Mesenchymal stem cell (in vitro differentiated cells and primary cell): Measurements from ENCODE around the gene RBFA.
"Not testable (repeated sequence)": the region's sequence is repeated elsewhere in the genome, so short reads cannot be mapped to it uniquely, and the experiment has no call there.

Source experiments
- DNase-seq: peaks from one replicate; pipeline ENCODE4 v3.0.0-alpha.2; 2013
- H2AFZ ChIP-seq: one replicate; pipeline ENCODE4 v1.6.1; 2013; ENCODE audit warnings: low read depth, mild to moderate bottlenecking, control low read depth, inconsistent platforms, low read length, moderate library complexity
- H2AK5ac ChIP-seq: 2 replicates; pipeline ENCODE4 v1.6.1; 2013; ENCODE audit warnings: low read length, moderate library complexity, mild to moderate bottlenecking, inconsistent platforms; ENCODE audit not compliant: severe bottlenecking
- H2BK120ac ChIP-seq: one replicate; pipeline ENCODE4 v1.6.1; 2013; ENCODE audit warnings: low read depth, mild to moderate bottlenecking, inconsistent platforms, low read length, moderate library complexity
- H2BK12ac ChIP-seq, 2 experiments: one replicate each; pipeline ENCODE4 v1.6.1; 2013; ENCODE audit warnings: inconsistent platforms in 2 of 2, low read length in 2 of 2, mild to moderate bottlenecking in 2 of 2, moderate library complexity in 2 of 2, control low read depth in 1 of 2
- H2BK15ac ChIP-seq: one replicate; pipeline ENCODE4 v1.6.1; 2013; ENCODE audit warnings: mild to moderate bottlenecking, low read depth, inconsistent platforms; ENCODE audit not compliant: poor library complexity, severe bottlenecking
- H2BK5ac ChIP-seq: 2 replicates; pipeline ENCODE4 v1.6.1; 2013; ENCODE audit warnings: low read depth, mild to moderate bottlenecking, low read length, control low read depth, inconsistent platforms; ENCODE audit not compliant: poor library complexity, severe bottlenecking
- H3K14ac ChIP-seq, 2 experiments: one replicate each; pipeline ENCODE4 v1.6.1; 2013; ENCODE audit warnings: inconsistent platforms in 2 of 2, low read length in 2 of 2, control low read depth in 1 of 2, mild to moderate bottlenecking in 1 of 2, moderate library complexity in 1 of 2
- H3K18ac ChIP-seq, 2 experiments: one replicate each; pipeline ENCODE4 v1.6.1; 2013; ENCODE audit warnings: inconsistent platforms in 2 of 2, low read length in 2 of 2, control low read depth in 1 of 2, low read depth in 1 of 2, mild to moderate bottlenecking in 1 of 2
- H3K23ac ChIP-seq, 2 experiments: one replicate each; pipeline ENCODE4 v1.6.1; 2013; ENCODE audit warnings: inconsistent platforms in 2 of 2, low read length in 2 of 2, mild to moderate bottlenecking in 2 of 2, moderate library complexity in 2 of 2, control low read depth in 1 of 2
- H3K27ac ChIP-seq: 2 replicates; pipeline ENCODE4 v1.5.1; 2013; ENCODE audit warnings: mild to moderate bottlenecking, moderate library complexity, low read length, control low read depth, inconsistent platforms; ENCODE audit not compliant: poor library complexity, severe bottlenecking
- H3K27me3 ChIP-seq, 2 experiments: 2 replicates each; pipeline versions ENCODE4 v1.6.1 to v1.7.0; 2013; ENCODE audit warnings: low read length in 2 of 2, mild to moderate bottlenecking in 2 of 2, moderate library complexity in 2 of 2, control low read depth in 1 of 2, inconsistent platforms in 1 of 2; ENCODE audit not compliant: control insufficient read depth in 1 of 2, insufficient read depth in 1 of 2
- H3K36me3 ChIP-seq, 2 experiments: 2 replicates each; pipeline versions ENCODE4 v1.6.1 to v1.7.0; 2013; ENCODE audit warnings: low read length in 2 of 2, control low read depth in 1 of 2, inconsistent platforms in 1 of 2, low read depth in 1 of 2, mild to moderate bottlenecking in 1 of 2; ENCODE audit not compliant: insufficient read depth in 2 of 2, control insufficient read depth in 1 of 2
- H3K4ac ChIP-seq, 2 experiments: one replicate each; pipeline ENCODE4 v1.6.1; 2013; ENCODE audit warnings: inconsistent platforms in 2 of 2, low read length in 2 of 2, mild to moderate bottlenecking in 2 of 2, moderate library complexity in 2 of 2, control low read depth in 1 of 2, low read depth in 1 of 2
- H3K4me1 ChIP-seq: 2 replicates; pipeline ENCODE4 v1.6.1; 2013; ENCODE audit warnings: low read depth, low read length, control low read depth; ENCODE audit not compliant: control insufficient read depth, insufficient read depth
- H3K4me2 ChIP-seq: 2 replicates; pipeline ENCODE4 v1.6.1; 2013; ENCODE audit warnings: low read length, mild to moderate bottlenecking, inconsistent platforms; ENCODE audit not compliant: poor library complexity, severe bottlenecking
- H3K4me3 ChIP-seq, 2 experiments: 2 replicates each; pipeline versions ENCODE4 v1.5.1 to v1.7.0; 2013; ENCODE audit warnings: low read length in 2 of 2, mild to moderate bottlenecking in 2 of 2, control low read depth in 1 of 2, low read depth in 1 of 2; ENCODE audit not compliant: insufficient read depth in 1 of 2
- H3K79me1 ChIP-seq: replicated peaks from 2 replicates; pipeline ENCODE4 v1.6.1; 2013; ENCODE audit warnings: mild to moderate bottlenecking, control low read depth, low read length, inconsistent platforms; ENCODE audit not compliant: poor library complexity, severe bottlenecking
- H3K9ac ChIP-seq: 2 replicates; pipeline ENCODE4 v1.7.0; 2013; ENCODE audit warnings: mild to moderate bottlenecking, low read length, moderate library complexity
- H3K9me3 ChIP-seq: 2 replicates; pipeline ENCODE4 v1.7.0; 2013; ENCODE audit warnings: mild to moderate bottlenecking, low read length; ENCODE audit not compliant: control insufficient read depth
- H4K8ac ChIP-seq: one replicate; pipeline ENCODE4 v1.6.1; 2013; ENCODE audit warnings: inconsistent platforms, mild to moderate bottlenecking, low read length, moderate library complexity
- H4K91ac ChIP-seq: one replicate; pipeline ENCODE4 v1.6.1; 2013; ENCODE audit warnings: mild to moderate bottlenecking, low read length, inconsistent platforms
- WGBS: methylation state at CpG from one replicate; pipeline ENCODE4 v1.1.7; 2013; ENCODE audit warnings: mixed read lengths; 5-methylcytosine and 5-hydroxymethylcytosine counted together

RBFA gene

DNA sequence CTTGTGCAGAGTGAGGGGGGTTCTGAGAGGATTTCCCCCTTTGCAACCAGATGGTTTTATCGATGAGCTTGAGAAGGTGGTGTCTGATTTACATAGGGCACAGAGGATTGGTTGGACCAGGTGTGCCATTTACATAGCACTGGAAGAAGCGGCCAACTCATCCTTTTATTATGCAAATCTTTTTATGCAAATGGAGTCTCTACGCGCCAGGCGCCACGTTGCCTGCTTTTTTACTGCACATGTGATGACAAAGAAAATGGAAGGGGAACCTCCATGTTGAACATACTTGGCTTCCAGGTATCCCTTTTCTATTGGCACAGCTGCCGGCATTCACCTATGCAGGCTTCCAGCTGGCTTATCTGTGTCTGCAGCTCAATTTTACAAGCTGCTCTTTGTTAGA, 27.5 kb upstream of the RBFA start:
- Histone ChIP-seq H2BK15ac (no peak overlapping the region), H4K8ac (no peak overlapping the region), H3K4me3 (no peak overlapping the region), H3K4ac (no peak overlapping the region), H3K36me3 (no peaks in the 10 kb centered on the region), H3K27me3 (no peaks in the 10 kb centered on the region), H2BK12ac (no peak overlapping the region), H2BK120ac (no peak overlapping the region), H3K27ac (no peak overlapping the region), H3K4me2 (no peak overlapping the region), H3K23ac (no peak overlapping the region), H2BK5ac (no peak overlapping the region), H2AK5ac (no peak overlapping the region), H3K79me1 (no peaks in the 10 kb centered on the region), H3K9ac (no peak overlapping the region), H3K18ac (no peak overlapping the region), H2AFZ (no peak overlapping the region), H3K14ac (no peak overlapping the region), H3K4me1 (peaks cover 2% of the 10 kb centered on the region), H3K9me3 (no peaks in the 10 kb centered on the region), H4K91ac (no peak overlapping the region)
- no peak for DNase-seq
- 71% methylated on average over 7 of the region's 7 CpGs for WGBS

DNA sequence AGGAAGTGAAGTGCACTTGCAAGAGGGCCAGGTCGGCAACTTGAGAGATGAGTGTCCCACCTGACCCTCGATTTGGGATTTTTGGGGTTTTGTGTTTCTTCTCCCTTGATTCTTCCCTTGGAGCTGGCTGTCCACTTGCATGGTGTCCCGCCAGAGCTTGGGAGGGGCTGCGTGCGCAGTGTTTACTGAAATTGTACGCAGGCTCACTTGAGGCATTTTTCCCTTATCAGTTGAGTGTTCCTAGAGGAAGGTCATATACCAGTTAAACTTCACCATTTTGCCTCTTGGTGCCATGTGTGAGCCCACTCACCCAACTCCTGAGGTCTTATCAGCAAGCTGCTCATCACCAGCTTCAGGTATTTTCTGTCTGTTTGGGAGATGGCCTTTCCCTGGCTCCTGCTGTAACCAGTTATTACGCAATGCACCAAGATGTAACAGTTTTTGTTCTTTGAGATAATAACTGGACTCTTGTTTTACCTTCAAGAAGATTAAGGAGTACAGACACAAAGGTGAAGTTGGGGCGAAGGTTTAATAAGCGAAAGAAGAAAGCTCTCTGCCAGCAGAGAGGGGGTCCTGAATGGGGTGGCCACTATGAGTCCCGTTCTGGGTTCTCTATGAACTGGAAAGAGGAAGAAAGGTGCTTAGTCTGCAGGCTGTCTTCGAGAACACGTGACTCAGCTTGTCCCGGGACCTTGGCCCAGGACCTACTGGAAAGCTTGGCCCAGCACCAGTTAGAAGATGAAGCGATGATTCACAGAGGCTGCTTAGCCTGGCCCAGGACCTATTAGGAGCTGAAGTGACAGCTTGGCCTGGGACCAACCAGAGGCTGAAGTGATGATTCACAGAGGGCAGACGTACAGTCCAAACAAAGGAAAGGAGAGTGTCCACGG, 24.3 kb upstream of the RBFA start:
- Histone ChIP-seq H2BK5ac (no peak overlapping the region), H3K27ac (no peak overlapping the region), H2BK120ac (no peak overlapping the region), H3K9ac (peak overlapping the region; percentile 68), H2AK5ac (no peak overlapping the region), H3K27me3 (no peaks in the 10 kb centered on the region), H3K23ac (no peak overlapping the region), H3K36me3 (no peaks in the 10 kb centered on the region), H3K14ac (no peak overlapping the region), H4K8ac (no peak overlapping the region), H3K9me3 (no peaks in the 10 kb centered on the region), H3K4ac (no peak overlapping the region), H3K4me1 (peaks cover 2% of the 10 kb centered on the region), H2AFZ (no peak overlapping the region), H2BK15ac (no peak overlapping the region), H3K18ac (no peak overlapping the region), H2BK12ac (no peak overlapping the region), H3K79me1 (no peaks in the 10 kb centered on the region), H3K4me2 (no peak overlapping the region), H3K4me3 (peak overlapping the region in 1 of 2 experiments; percentile 39), H4K91ac (no peak overlapping the region)
- DNase-seq, result peak; percentile 92
- 67% methylated on average over 13 of the region's 16 CpGs for WGBS

DNA sequence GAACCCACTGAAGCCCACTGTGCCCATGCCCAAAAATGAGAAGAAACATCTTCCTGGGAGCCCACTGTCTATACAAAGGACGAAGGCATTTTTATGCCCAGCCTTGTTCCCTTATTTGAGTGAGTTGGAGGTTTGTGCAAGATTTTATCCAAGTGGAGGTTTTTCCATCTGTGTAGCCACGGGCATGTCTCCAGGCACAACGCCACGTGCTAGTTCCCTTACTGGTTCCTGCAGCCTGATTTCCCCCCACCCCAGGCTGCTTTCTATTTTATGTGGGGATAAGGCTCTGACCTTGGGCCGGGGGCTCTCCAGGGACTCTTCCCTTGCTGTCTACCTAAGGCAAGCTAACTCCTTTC, 23.7 kb upstream of the RBFA start:
- Histone ChIP-seq H4K8ac (no peak overlapping the region), H3K27me3 (no peaks in the 10 kb centered on the region), H3K4ac (no peak overlapping the region), H2BK120ac (no peak overlapping the region), H3K4me1 (no peaks in the 10 kb centered on the region), H3K9ac (peak overlapping the region; percentile 68), H2AK5ac (no peak overlapping the region), H2BK12ac (no peak overlapping the region), H3K18ac (no peak overlapping the region), H3K79me1 (no peaks in the 10 kb centered on the region), H3K23ac (no peak overlapping the region), H2BK15ac (no peak overlapping the region), H2BK5ac (no peak overlapping the region), H3K4me2 (no peak overlapping the region), H3K14ac (no peak overlapping the region), H3K9me3 (no peaks in the 10 kb centered on the region), H3K4me3 (peak overlapping the region in 1 of 2 experiments; percentile 39), H2AFZ (no peak overlapping the region), H4K91ac (no peak overlapping the region), H3K27ac (no peak overlapping the region), H3K36me3 (no peaks in the 10 kb centered on the region)
- no peak for DNase-seq
- 88% methylated on average over 2 of the region's 5 CpGs for WGBS

DNA sequence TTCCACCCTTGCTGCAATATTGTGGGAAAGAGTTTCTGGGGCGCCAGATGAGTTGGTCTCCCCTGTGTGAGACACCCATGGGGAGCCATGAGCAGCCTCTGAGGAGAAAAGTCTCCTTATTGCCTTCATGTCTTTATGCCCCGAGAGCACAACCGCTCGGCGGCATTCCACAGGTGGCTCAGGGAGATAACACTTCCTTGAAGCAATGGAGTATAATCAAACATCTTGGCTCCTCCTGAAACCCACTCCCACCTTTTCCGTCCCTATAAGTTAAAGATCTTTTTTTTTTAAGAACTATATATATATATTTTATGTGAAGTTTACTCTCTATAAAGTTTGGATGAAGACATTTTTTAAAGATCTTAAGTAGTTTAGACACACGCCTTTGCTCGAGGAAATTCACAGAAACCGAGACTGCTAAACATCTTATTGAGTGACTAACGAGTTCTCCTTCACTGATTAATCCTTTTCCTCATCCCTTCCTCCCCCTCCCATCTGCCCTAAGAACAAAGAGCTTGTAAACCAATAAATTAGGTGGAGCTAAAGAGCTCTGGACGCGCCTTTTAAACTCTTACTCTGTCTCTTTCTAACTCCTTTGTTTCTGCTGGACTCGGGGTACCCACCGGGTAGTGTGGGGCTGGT, 22.6 kb upstream of the RBFA start:
- not testable (repeated sequence) for H3K14ac ChIP-seq, H3K9ac ChIP-seq, H2BK120ac ChIP-seq, H3K4me1 ChIP-seq, H4K91ac ChIP-seq, H3K4me3 ChIP-seq, H3K27me3 ChIP-seq, H3K36me3 ChIP-seq, DNase-seq, H2BK12ac ChIP-seq, H2AK5ac ChIP-seq, H2BK5ac ChIP-seq, H3K23ac ChIP-seq, H3K18ac ChIP-seq, H3K9me3 ChIP-seq, H3K79me1 ChIP-seq, H3K4ac ChIP-seq, H3K4me2 ChIP-seq, H2AFZ ChIP-seq, H3K27ac ChIP-seq, H2BK15ac ChIP-seq, H4K8ac ChIP-seq
- WGBS, result 82% methylated on average over 13 of the region's 14 CpGs
